Neuronal stem cell (in vitro differentiated cells): ENCODE data around the gene IER5L.

Source experiments
- DNase-seq: peaks from one replicate; pipeline ENCODE4 v3.0.0-alpha.2; 2013; ENCODE audit warnings: low spot score
- H2AFZ ChIP-seq: one replicate; pipeline ENCODE4 v1.6.1; 2013; ENCODE audit warnings: mild to moderate bottlenecking, low read length, inconsistent platforms
- H2AK5ac ChIP-seq: 2 replicates; pipeline ENCODE4 v1.6.1; 2013; ENCODE audit warnings: low read depth, mild to moderate bottlenecking, inconsistent platforms, low read length, moderate library complexity, mixed read lengths
- H2BK120ac ChIP-seq: 2 replicates; pipeline ENCODE4 v1.6.1; 2013; ENCODE audit warnings: low read depth, mild to moderate bottlenecking, inconsistent platforms, low read length, moderate library complexity, mixed read lengths
- H2BK12ac ChIP-seq: one replicate; pipeline ENCODE4 v1.6.1; 2013; ENCODE audit warnings: low read length, inconsistent platforms
- H2BK15ac ChIP-seq: 2 replicates; pipeline ENCODE4 v1.6.1; 2013; ENCODE audit warnings: mild to moderate bottlenecking, low read length, inconsistent platforms, mixed read lengths
- H2BK5ac ChIP-seq: one replicate; pipeline ENCODE4 v1.6.1; 2013; ENCODE audit warnings: inconsistent platforms, mild to moderate bottlenecking, low read length, moderate library complexity
- H3K14ac ChIP-seq: one replicate; pipeline ENCODE4 v1.6.1; 2013; ENCODE audit warnings: low read length, inconsistent platforms
- H3K18ac ChIP-seq: 2 replicates; pipeline ENCODE4 v1.6.1; 2013; ENCODE audit warnings: low read length, inconsistent platforms
- H3K23ac ChIP-seq: 2 replicates; pipeline ENCODE4 v1.6.1; 2013; ENCODE audit warnings: low read depth, mild to moderate bottlenecking, mixed read lengths, low read length, inconsistent platforms; ENCODE audit not compliant: poor library complexity
- H3K27ac ChIP-seq: replicated peaks from 3 replicates; pipeline ENCODE4 v1.5.1; 2013; ENCODE audit warnings: low read length, inconsistent platforms
- H3K27me3 ChIP-seq, 3 experiments: 2 replicates each; pipeline ENCODE4 v1.6.1; 2013; ENCODE audit warnings: low read length in 3 of 3, mild to moderate bottlenecking in 2 of 3, inconsistent platforms in 1 of 3, low read depth in 1 of 3, mixed read lengths in 1 of 3, moderate library complexity in 1 of 3; ENCODE audit not compliant: control insufficient read depth in 3 of 3, insufficient read depth in 3 of 3
- H3K36me3 ChIP-seq, 2 donors: replicated peaks in 1 of 2; 2 replicates each; pipeline ENCODE4 v1.6.1; 2013; ENCODE audit warnings: low read length in 2 of 2; ENCODE audit not compliant: control insufficient read depth in 2 of 2, insufficient read depth in 2 of 2
- H3K4ac ChIP-seq: 2 replicates; pipeline ENCODE4 v1.6.1; 2013; ENCODE audit warnings: inconsistent platforms, mild to moderate bottlenecking, low read length, moderate library complexity
- H3K4me1 ChIP-seq, 2 donors: 1 replicate in 1 of 2; 2 replicates in 1 of 2; pipeline ENCODE4 v1.6.1; 2013; ENCODE audit warnings: low read length in 2 of 2, low read depth in 1 of 2; ENCODE audit not compliant: control insufficient read depth in 2 of 2, insufficient read depth in 1 of 2
- H3K4me2 ChIP-seq: one replicate; pipeline ENCODE4 v1.6.1; 2013; ENCODE audit warnings: mild to moderate bottlenecking, low read length, inconsistent platforms; ENCODE audit not compliant: insufficient read depth, poor library complexity, severe bottlenecking
- H3K4me3 ChIP-seq, 2 donors: 2 replicates each; pipeline ENCODE4 v1.5.1; 2013; ENCODE audit warnings: low read length in 2 of 2, mild to moderate bottlenecking in 2 of 2, inconsistent platforms in 1 of 2, moderate library complexity in 1 of 2
- H3K79me1 ChIP-seq: one replicate; pipeline ENCODE4 v1.6.1; 2013; ENCODE audit warnings: low read depth, mild to moderate bottlenecking, inconsistent platforms, low read length, moderate library complexity
- H3K9ac ChIP-seq: one replicate; pipeline ENCODE4 v1.6.1; 2013; ENCODE audit warnings: mild to moderate bottlenecking, low read depth, low read length, inconsistent platforms; ENCODE audit not compliant: poor library complexity
- H3K9me3 ChIP-seq, 2 donors: replicated peaks in 1 of 2; 2 replicates each; pipeline versions ENCODE3 to v1.6.1; 2013; ENCODE audit warnings: low read length in 2 of 2, mild to moderate bottlenecking in 2 of 2, inconsistent platforms in 1 of 2, low read depth in 1 of 2, mixed read lengths in 1 of 2, moderate library complexity in 1 of 2; ENCODE audit not compliant: control insufficient read depth in 2 of 2, insufficient read depth in 1 of 2
- H4K8ac ChIP-seq: one replicate; pipeline ENCODE4 v1.6.1; 2013; ENCODE audit warnings: low read depth, mild to moderate bottlenecking, inconsistent platforms, low read length, moderate library complexity
- H4K91ac ChIP-seq: one replicate; pipeline ENCODE4 v1.6.1; 2013; ENCODE audit warnings: low read length, low read depth, mild to moderate bottlenecking, inconsistent platforms; ENCODE audit not compliant: poor library complexity
- WGBS, 2 donors: extraction: QIAGEN DNeasy Blood & Tissue Kit; methylation state at CpG; one replicate each; pipeline ENCODE4 v1.1.7; 2013; ENCODE audit warnings: missing lambda C conversion rate in 2 of 2, mixed read lengths in 1 of 2; ENCODE audit not compliant: insufficient read length in 2 of 2, insufficient replicate concordance in 1 of 2; ENCODE audit errors: extremely low coverage in 2 of 2; 5-methylcytosine and 5-hydroxymethylcytosine counted together

IER5L gene

DNA sequence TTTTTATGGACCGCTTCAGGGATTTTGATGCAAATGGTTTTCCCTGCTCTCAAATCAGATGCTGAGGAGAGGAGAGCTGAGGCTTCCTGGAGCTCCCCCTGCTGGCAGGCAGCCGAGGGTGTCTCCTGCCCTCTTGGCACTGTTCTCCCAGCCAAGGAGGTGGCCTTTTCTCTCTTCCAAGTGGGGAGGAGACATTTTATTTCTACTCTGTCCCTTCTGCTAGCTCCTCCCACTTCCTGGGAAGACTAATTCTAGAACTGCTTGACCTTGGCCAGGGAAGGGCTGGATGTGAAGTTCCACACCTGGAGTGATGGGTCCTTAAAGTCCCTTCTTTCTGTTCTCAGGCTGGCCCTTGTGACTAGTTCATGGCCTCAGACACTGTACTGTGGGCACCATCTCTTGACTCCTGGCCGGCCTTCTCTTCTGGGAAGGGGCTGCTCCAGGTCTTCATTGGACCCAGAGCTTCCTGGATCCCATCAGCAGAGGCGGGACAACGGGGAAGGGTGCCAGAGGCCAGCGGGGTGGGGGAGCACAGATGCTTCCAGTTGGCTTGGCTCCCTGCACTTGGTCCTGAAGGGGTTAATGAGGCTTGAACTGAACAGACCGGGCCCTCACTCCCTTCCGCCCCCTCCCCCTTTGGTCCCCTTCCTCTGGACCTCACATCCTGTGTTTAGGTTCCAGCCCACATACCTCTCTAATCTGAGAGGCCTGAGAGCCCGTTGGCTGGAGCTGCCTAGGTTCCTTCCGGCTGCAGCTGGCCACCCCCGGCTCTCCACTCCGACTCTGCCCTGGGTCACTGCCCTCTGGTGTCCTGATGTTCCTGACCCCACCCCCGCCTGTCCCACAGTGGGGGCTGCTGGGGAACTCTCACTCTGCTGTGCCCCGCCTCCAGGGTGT, 34.8 kb downstream of the IER5L start:
- H3K9me3 ChIP-seq: no peaks in the 10 kb centered on the region
- H3K4me1 ChIP-seq: peaks cover 61 to 71% of the 10 kb centered on the region in 2 donors
- H2BK5ac ChIP-seq: peak overlapping the region; percentile 35
- no CpG with 5 or more reads among the region's 14 CpGs for WGBS, 2 donors
- peak overlapping the region; percentile 1 for H2AK5ac ChIP-seq
- H2BK15ac ChIP-seq: no peak overlapping the region
- no peak overlapping the region for H2AFZ ChIP-seq
- H3K27ac ChIP-seq: peak overlapping the region; percentile 69
- no peaks in the 10 kb centered on the region for H3K27me3 ChIP-seq
- H3K4me2 ChIP-seq: no peak overlapping the region
- peaks cover 15% of the 10 kb centered on the region for H3K79me1 ChIP-seq
- peaks cover 11 to 50% of the 10 kb centered on the region in 2 donors for H3K36me3 ChIP-seq
- H3K14ac ChIP-seq: peak overlapping the region; percentile 66
- H2BK120ac ChIP-seq: no peak overlapping the region
- peak; percentile 67 for DNase-seq
- H3K4me3 ChIP-seq: no peak overlapping the region
- no peak overlapping the region for H3K9ac ChIP-seq
- H3K4ac ChIP-seq: no peak overlapping the region
- peak overlapping the region; percentile 43 for H2BK12ac ChIP-seq
- peak overlapping the region; percentile 91 for H3K18ac ChIP-seq
- peak overlapping the region; percentile 17 for H3K23ac ChIP-seq
- H4K91ac ChIP-seq: no peak overlapping the region
- H4K8ac ChIP-seq: no peak overlapping the region

DNA sequence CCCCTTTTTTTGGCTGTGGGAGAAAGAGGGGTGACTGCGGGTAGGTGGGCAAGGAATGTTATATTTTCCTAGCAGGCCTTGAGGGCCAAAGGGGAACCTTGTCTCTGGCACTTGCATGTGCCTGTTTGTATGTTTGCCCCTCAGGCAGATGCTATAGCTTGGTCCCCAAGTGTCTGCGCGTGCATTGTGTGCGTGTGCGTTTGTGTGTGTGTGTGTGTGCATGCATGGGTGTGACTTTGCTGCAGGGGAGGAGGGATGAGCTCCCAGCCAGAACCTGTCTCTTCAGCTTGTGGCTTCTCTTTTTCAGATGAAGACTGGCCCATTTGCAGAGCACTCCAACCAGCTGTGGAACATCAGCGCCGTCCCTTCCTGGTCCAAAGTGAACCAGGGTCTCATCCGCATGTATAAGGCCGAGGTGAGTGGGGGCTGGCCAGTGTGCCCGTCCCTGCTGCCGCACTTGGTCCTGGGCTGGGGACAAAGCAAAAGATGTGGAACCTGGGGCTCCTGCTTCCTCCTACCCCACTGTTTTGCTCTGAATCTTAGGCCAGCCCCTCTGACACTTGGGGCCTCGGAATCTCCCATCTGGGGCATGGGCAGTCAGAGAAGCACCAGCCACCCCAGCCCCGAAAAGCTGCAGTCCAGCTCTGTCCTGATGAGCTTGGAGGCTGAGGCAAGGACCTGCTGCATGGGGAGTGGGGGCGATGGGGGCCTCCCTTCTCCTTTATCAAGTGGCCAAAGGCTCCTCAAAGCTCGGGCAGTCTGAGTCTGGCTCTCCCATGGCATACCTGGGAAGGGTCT, 35.7 kb downstream of the IER5L start:
- Histone ChIP-seq H3K36me3 (peaks cover 14 to 51% of the 10 kb centered on the region in 2 donors), H3K27ac (peak overlapping the region; percentile 33), H3K14ac (no peak overlapping the region), H3K79me1 (peaks cover 11% of the 10 kb centered on the region), H3K4me2 (no peak overlapping the region), H2BK12ac (peak overlapping the region; percentile 77), H2BK15ac (peak overlapping the region; percentile 46), H3K27me3 (no peaks in the 10 kb centered on the region), H3K9ac (no peak overlapping the region), H3K18ac (peak overlapping the region; percentile 81), H4K91ac (peak overlapping the region; percentile 40), H2BK5ac (peak overlapping the region; percentile 99), H2BK120ac (peak overlapping the region; percentile 69), H2AFZ (no peak overlapping the region), H3K4me1 (peaks cover 57 to 71% of the 10 kb centered on the region in 2 donors), H3K9me3 (no peaks in the 10 kb centered on the region), H3K4ac (no peak overlapping the region), H3K23ac (peak overlapping the region; percentile 52), H3K4me3 (no peak overlapping the region), H4K8ac (no peak overlapping the region), H2AK5ac (peak overlapping the region; percentile 98)
- no CpG with 5 or more reads among the region's 15 CpGs for WGBS, 2 donors
- no peak for DNase-seq

DNA sequence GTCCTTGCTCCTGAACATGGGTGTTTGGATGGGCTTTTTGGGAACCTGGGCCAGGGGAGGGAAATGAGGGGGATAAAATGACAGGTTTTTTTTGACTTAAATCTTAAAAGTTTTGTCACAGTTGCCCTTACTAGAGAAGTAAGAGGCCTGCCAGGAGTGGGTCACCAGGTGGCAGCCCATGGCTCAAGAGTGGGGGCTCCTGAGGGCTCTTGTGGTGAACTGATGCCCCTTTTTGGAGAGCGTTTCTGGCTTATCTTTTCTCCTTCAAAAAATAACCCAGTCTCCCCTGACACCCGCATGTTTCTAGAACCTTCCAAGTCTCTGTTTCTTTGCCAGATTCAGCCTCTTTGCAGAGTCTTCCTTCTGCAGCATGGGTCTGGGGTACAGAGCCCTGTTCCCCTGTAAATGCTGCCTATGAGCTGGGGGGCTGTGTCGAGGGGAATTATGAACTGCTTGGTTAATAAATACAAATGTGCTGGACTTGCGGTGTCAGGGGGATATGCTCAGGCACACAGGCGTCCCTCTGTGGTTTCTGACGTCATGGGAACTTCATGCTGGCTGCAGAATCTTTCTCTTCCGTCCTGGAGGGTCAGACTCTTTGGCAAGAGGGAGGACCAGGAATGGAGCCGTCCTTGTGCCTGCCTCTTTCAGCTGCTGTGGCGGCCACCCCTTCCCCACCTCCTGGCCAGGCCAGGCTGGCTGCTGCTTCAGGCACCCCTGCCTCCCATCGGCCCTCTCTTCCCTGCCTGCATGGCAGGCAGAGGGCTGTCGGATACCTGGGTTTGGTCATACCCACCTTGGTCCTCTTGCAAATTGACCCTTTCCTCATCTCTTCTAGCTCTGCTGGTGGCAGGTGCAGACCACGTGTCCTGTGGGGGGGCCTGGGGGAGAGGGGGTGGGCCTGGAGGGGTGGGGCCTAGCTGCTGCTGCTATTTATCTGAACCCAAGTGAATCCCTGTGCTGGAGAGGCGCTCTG, 36.7 kb downstream of the IER5L start:
- H3K23ac ChIP-seq: peak overlapping the region; percentile 43
- WGBS, 2 donors: no CpG with 5 or more reads among the region's 13 CpGs
- peak overlapping the region; percentile 100 for H3K27ac ChIP-seq
- H2BK12ac ChIP-seq: peak overlapping the region; percentile 98
- H4K91ac ChIP-seq: peak overlapping the region; percentile 90
- peak overlapping the region; percentile 82 for H3K9ac ChIP-seq
- peak overlapping the region; percentile 99 for H2BK5ac ChIP-seq
- H3K79me1 ChIP-seq: peaks cover 8% of the 10 kb centered on the region
- H3K27me3 ChIP-seq: no peaks in the 10 kb centered on the region
- H3K4me2 ChIP-seq: peak overlapping the region; percentile 54
- H2BK120ac ChIP-seq: peak overlapping the region; percentile 77
- H3K9me3 ChIP-seq: no peaks in the 10 kb centered on the region
- H3K18ac ChIP-seq: peak overlapping the region; percentile 96
- H2AK5ac ChIP-seq: peak overlapping the region; percentile 100
- H2AFZ ChIP-seq: peak overlapping the region; percentile 45
- no peak overlapping the region for H3K4ac ChIP-seq
- H3K4me3 ChIP-seq: peak overlapping the region; percentile 49 to 62
- peak overlapping the region; percentile 86 for H2BK15ac ChIP-seq
- DNase-seq: no peak
- peaks cover 50 to 68% of the 10 kb centered on the region in 2 donors for H3K4me1 ChIP-seq
- H4K8ac ChIP-seq: peak overlapping the region; percentile 54
- H3K36me3 ChIP-seq: peaks cover 20 to 55% of the 10 kb centered on the region in 2 donors
- peak overlapping the region; percentile 14 for H3K14ac ChIP-seq
